Measurements from ENCODE around the gene CLCN2.

GRCh38 chr3:184344579-184345316 is 16.7 kb downstream of the CLCN2 start:
- TF ChIP-seq POLR2A (IDR thresholded peaks at IDR 0.05) (no peak), CTCF (IDR thresholded peaks at IDR 0.05) (no peak)

Data from testis (tissue), 2 donors.